AG09309 (cell line): Measurements from ENCODE around the gene MAN1A1.
"Not testable (repeated sequence)": the region's sequence is repeated elsewhere in the genome, so short reads cannot be mapped to it uniquely, and the experiment has no call there.

Experiments
- DNase-seq: peaks from one replicate; pipeline ENCODE4 v3.0.0-alpha.2; 2010; ENCODE audit warnings: low read depth
- H3K4me3 ChIP-seq: 2 replicates; pipeline ENCODE4 v1.5.1; 2011; ENCODE audit warnings: mild to moderate bottlenecking, low read depth, low read length, moderate library complexity; ENCODE audit not compliant: control insufficient read depth
- CTCF ChIP-seq: IDR thresholded peaks from 2 replicates; pipeline ENCODE4 v1.5.1; 2011; ENCODE audit warnings: mild to moderate bottlenecking, low read depth, low read length, inconsistent platforms; ENCODE audit not compliant: insufficient read depth, control insufficient read depth; ENCODE audit errors: missing control alignments

The MAN1A1 gene

GRCh38 chr6:119171088-119171841, 178.3 kb downstream of the MAN1A1 start:
- no peak for TF ChIP-seq CTCF
- DNase-seq: no peak
- no peak overlapping the region for H3K4me3 ChIP-seq

GRCh38 chr6:119170447-119171087, 179.0 kb downstream of the MAN1A1 start:
- H3K4me3 ChIP-seq: no peak overlapping the region
- no peak for TF ChIP-seq CTCF
- DNase-seq: no peak

- no peak for TF ChIP-seq CTCF
- DNase-seq: no peak
- H3K4me3 ChIP-seq: no peak overlapping the region
Measured at GRCh38 chr6:119170103-119170446, 179.5 kb downstream of the MAN1A1 start.

GRCh38 chr6:119169355-119169754, 180.2 kb downstream of the MAN1A1 start:
- not testable (repeated sequence) for H3K4me3 ChIP-seq, DNase-seq

GRCh38 chr6:119166024-119166784, 183.4 kb downstream of the MAN1A1 start:
- no peak for TF ChIP-seq CTCF
- H3K4me3 ChIP-seq: no peak overlapping the region
- no peak for DNase-seq

- TF ChIP-seq CTCF: no peak
- no peak overlapping the region for H3K4me3 ChIP-seq
- no peak for DNase-seq
Measured at GRCh38 chr6:119163006-119163405, 186.6 kb downstream of the MAN1A1 start.
